Fibroblast of lung (primary cell): Measurements from ENCODE around the gene RIT1. TPM values are rescaled to one million over a fixed set of nuclear protein-coding genes. Genes with fewer than 3 reads are reported as not detected.

Experiments used
- DNase-seq, 2 donors: peaks; one replicate each; pipeline versions ENCODE4 v3.0.0 to v3.0.0-alpha.2; 2010; ENCODE audit warnings: low read depth in 2 of 2
- H2AFZ ChIP-seq: 2 replicates; pipeline ENCODE4 v1.5.1; 2012; ENCODE audit warnings: low read length, control low read depth, inconsistent platforms
- H3K27ac ChIP-seq: 2 replicates; pipeline ENCODE4 v1.5.1; 2011; ENCODE audit warnings: low read length, control low read depth; ENCODE audit not compliant: insufficient read depth
- H3K27me3 ChIP-seq: 2 replicates; pipeline ENCODE4 v1.5.1; 2011; ENCODE audit warnings: mild to moderate bottlenecking, low read length; ENCODE audit not compliant: control insufficient read depth, insufficient read depth
- H3K36me3 ChIP-seq: 2 replicates; pipeline ENCODE4 v1.5.1; 2011; ENCODE audit warnings: low read length; ENCODE audit not compliant: control insufficient read depth, insufficient read depth
- H3K4me1 ChIP-seq: 2 replicates; pipeline ENCODE4 v1.5.1; 2011; ENCODE audit warnings: low read length; ENCODE audit not compliant: control insufficient read depth, insufficient read depth; ENCODE audit errors: extremely low read depth
- H3K4me2 ChIP-seq: 2 replicates; pipeline ENCODE4 v1.5.1; 2011; ENCODE audit warnings: low read length, control low read depth; ENCODE audit not compliant: insufficient read depth; ENCODE audit errors: extremely low read depth
- H3K4me3 ChIP-seq, 4 experiments: fragments of 200-600 bp in 1 of 4; sonication (generic) in 1 of 4; replicated peaks in 1 of 4; 2 replicates each; pipeline ENCODE4 v1.5.1; 2011 to 2016; ENCODE audit warnings: low read length in 4 of 4, low read depth in 3 of 4, mild to moderate bottlenecking in 3 of 4, control low read depth in 2 of 4, inconsistent platforms in 1 of 4, mixed read lengths in 1 of 4; ENCODE audit not compliant: insufficient read depth in 1 of 4; ENCODE audit errors: control extremely low read depth in 1 of 4
- H3K79me2 ChIP-seq: 2 replicates; pipeline ENCODE4 v1.5.1; 2012; ENCODE audit warnings: mild to moderate bottlenecking, low read length, inconsistent platforms; ENCODE audit not compliant: control insufficient read depth, insufficient read depth
- H3K9ac ChIP-seq: 2 replicates; pipeline ENCODE4 v1.5.1; 2011; ENCODE audit warnings: mild to moderate bottlenecking, low read length, control low read depth; ENCODE audit not compliant: insufficient read depth
- H3K9me3 ChIP-seq: 2 replicates; pipeline ENCODE4 v1.5.1; 2012; ENCODE audit warnings: low read depth, low read length; ENCODE audit not compliant: control insufficient read depth, insufficient read depth
- H4K20me1 ChIP-seq: 2 replicates; pipeline ENCODE4 v1.5.1; 2011; ENCODE audit warnings: low read length; ENCODE audit not compliant: control insufficient read depth, insufficient read depth; ENCODE audit errors: extremely low read depth
- EZH2 ChIP-seq: IDR thresholded peaks from 2 replicates; pipeline ENCODE4 v1.5.1; 2012; ENCODE audit warnings: low read length, control low read depth, mild to moderate bottlenecking; ENCODE audit errors: missing control alignments
- polyA plus RNA-seq, 2 donors: library from polyadenylated mRNA; depleted of rRNA in 1 of 2; stranded (reverse) in 1 of 2; unstranded in 1 of 2; fragments of >200 nt; gene quantifications; 2 replicates each; pipeline ENCODE4 v1.2.1, GENCODE V29; 2011 to 2012; ENCODE audit warnings: missing spikeins in 1 of 2
- total RNA-seq: library from RNA; depleted of rRNA; stranded (reverse); fragments of >200 nt; gene quantifications from 2 replicates; pipeline ENCODE4 v1.2.1, GENCODE V29; 2014
- TF ChIP-seq, protein P1 (sequence below), 2 donors: IDR thresholded peaks in 1 of 2; conservative IDR thresholded peaks in 1 of 2; 1 replicate in 1 of 2; 2 replicates in 1 of 2; pipeline ENCODE4 v1.5.1; 2011 to 2012; ENCODE audit warnings: low read length in 2 of 2, control low read depth in 1 of 2, inconsistent platforms in 1 of 2, low read depth in 1 of 2, mild to moderate bottlenecking in 1 of 2

RIT1 gene
- total and polyA plus RNA-seq, 2 donors (not counting 1 experiment from before 2014, with no cell fraction given) = 33.4 to 56.8 TPM

DNA sequence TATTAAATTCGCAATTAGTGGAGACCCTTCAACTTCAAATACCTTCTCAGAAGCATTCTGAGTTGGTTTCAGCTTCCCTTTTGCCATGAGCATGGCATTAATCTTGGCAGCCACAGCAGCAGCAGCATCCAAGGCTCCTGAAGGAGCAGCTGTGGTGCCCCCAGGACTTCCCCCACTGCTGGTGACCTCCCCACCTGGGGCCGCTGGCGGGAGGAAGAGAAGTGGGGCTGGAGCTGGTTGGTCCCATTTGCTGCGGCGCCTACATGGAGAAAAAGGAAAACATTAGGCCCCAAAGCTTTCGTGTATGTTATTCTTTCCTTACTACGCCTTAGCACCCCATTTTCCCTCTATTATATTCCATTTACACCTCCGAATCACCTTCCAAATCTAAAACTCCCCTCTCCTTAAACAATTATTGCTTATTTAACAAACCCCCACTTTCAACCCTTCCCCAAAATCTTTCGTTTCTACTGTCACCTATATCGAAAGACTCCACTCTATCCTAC lies 22.5 kb upstream of the RIT1 start:
- no peak overlapping the region for H2AFZ ChIP-seq
- DNase-seq = no peak
- TF ChIP-seq, protein P1, sequence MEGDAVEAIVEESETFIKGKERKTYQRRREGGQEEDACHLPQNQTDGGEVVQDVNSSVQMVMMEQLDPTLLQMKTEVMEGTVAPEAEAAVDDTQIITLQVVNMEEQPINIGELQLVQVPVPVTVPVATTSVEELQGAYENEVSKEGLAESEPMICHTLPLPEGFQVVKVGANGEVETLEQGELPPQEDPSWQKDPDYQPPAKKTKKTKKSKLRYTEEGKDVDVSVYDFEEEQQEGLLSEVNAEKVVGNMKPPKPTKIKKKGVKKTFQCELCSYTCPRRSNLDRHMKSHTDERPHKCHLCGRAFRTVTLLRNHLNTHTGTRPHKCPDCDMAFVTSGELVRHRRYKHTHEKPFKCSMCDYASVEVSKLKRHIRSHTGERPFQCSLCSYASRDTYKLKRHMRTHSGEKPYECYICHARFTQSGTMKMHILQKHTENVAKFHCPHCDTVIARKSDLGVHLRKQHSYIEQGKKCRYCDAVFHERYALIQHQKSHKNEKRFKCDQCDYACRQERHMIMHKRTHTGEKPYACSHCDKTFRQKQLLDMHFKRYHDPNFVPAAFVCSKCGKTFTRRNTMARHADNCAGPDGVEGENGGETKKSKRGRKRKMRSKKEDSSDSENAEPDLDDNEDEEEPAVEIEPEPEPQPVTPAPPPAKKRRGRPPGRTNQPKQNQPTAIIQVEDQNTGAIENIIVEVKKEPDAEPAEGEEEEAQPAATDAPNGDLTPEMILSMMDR (conservative IDR thresholded peaks at IDR 0.05 in 1 of 2, IDR thresholded peaks at IDR 0.05 in 1 of 2; ENCODE audit: low read depth in 1 of 2, low read length in 2 of 2) = no peak
- TF ChIP-seq EZH2 = no peak

GRCh38 chr1:155932487-155932886 lies 21.3 kb upstream of the RIT1 start:
- no peak overlapping the region for H3K27ac ChIP-seq
- H3K4me2 ChIP-seq = peak overlapping the region; percentile 84
- peaks cover 12% of the 10 kb centered on the region for H3K4me1 ChIP-seq
- H3K36me3 ChIP-seq = peaks cover 5% of the 10 kb centered on the region
- H3K79me2 ChIP-seq = peaks cover 51% of the 10 kb centered on the region
- TF ChIP-seq EZH2 = no peak
- TF ChIP-seq, protein P1 (conservative IDR thresholded peaks at IDR 0.05 in 1 of 2, IDR thresholded peaks at IDR 0.05 in 1 of 2; ENCODE audit: low read depth in 1 of 2, low read length in 2 of 2) = no peak
- H3K9ac ChIP-seq = no peak overlapping the region
- no peak overlapping the region for H2AFZ ChIP-seq
- H3K4me3 ChIP-seq = peak overlapping the region; percentile 11 to 98 (median 95)
- DNase-seq = no peak
- no peaks in the 10 kb centered on the region for H3K27me3 ChIP-seq
- no peaks in the 10 kb centered on the region for H3K9me3 ChIP-seq
- H4K20me1 ChIP-seq = no peaks in the 10 kb centered on the region

More for the DNA sequence above, 22.5 kb upstream of the RIT1 start:
- peak overlapping the region; percentile 96 for H3K27ac ChIP-seq
- H3K4me3 ChIP-seq = peak overlapping the region; percentile 94 to 98 (median 96)
- peak overlapping the region; percentile 96 for H3K9ac ChIP-seq
- H3K4me2 ChIP-seq = peak overlapping the region; percentile 84
- no peaks in the 10 kb centered on the region for H4K20me1 ChIP-seq
- H3K27me3 ChIP-seq = no peaks in the 10 kb centered on the region
- no peaks in the 10 kb centered on the region for H3K9me3 ChIP-seq
- H3K36me3 ChIP-seq = peaks cover 2% of the 10 kb centered on the region
- H3K4me1 ChIP-seq = peaks cover 12% of the 10 kb centered on the region
- H3K79me2 ChIP-seq = peaks cover 49% of the 10 kb centered on the region

GRCh38 chr1:155932081-155932480 lies 20.9 kb upstream of the RIT1 start:
- H3K4me3 ChIP-seq = peak overlapping the region in 3 of 4 experiments; percentile 94 to 98 (median 96)
- no peak for DNase-seq
- TF ChIP-seq, protein P1 (conservative IDR thresholded peaks at IDR 0.05 in 1 of 2, IDR thresholded peaks at IDR 0.05 in 1 of 2; ENCODE audit: low read depth in 1 of 2, low read length in 2 of 2) = no peak
- TF ChIP-seq EZH2 = no peak
- peaks cover 5% of the 10 kb centered on the region for H3K36me3 ChIP-seq
- H3K9ac ChIP-seq = no peak overlapping the region
- no peak overlapping the region for H3K27ac ChIP-seq
- no peaks in the 10 kb centered on the region for H3K27me3 ChIP-seq
- H3K79me2 ChIP-seq = peaks cover 51% of the 10 kb centered on the region
- peak overlapping the region; percentile 84 for H3K4me2 ChIP-seq
- H2AFZ ChIP-seq = no peak overlapping the region
- H3K4me1 ChIP-seq = peaks cover 12% of the 10 kb centered on the region
- H4K20me1 ChIP-seq = no peaks in the 10 kb centered on the region
- H3K9me3 ChIP-seq = no peaks in the 10 kb centered on the region
